ENCODE measurements around the gene SPTBN1.

DNA sequence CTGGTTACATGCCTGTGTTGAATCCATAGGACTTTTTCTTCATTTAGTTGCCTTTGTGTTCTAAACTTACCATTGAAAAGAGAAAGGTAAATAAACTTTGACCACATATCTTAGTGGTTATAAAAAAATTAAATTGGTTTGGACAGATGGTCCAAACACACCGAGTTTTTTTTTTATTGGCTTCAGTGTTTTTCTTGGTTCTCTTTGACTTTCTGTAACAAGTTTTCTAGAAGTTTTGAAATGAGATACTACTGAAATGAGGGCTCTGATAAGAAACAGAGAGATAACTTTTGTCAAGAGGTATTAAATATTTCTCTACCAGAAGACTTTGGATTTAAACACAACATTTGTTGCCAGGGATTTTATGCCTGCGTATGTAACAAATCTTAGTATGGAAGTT is 20.7 kb downstream of the SPTBN1 start:
- TF ChIP-seq, protein P1, sequence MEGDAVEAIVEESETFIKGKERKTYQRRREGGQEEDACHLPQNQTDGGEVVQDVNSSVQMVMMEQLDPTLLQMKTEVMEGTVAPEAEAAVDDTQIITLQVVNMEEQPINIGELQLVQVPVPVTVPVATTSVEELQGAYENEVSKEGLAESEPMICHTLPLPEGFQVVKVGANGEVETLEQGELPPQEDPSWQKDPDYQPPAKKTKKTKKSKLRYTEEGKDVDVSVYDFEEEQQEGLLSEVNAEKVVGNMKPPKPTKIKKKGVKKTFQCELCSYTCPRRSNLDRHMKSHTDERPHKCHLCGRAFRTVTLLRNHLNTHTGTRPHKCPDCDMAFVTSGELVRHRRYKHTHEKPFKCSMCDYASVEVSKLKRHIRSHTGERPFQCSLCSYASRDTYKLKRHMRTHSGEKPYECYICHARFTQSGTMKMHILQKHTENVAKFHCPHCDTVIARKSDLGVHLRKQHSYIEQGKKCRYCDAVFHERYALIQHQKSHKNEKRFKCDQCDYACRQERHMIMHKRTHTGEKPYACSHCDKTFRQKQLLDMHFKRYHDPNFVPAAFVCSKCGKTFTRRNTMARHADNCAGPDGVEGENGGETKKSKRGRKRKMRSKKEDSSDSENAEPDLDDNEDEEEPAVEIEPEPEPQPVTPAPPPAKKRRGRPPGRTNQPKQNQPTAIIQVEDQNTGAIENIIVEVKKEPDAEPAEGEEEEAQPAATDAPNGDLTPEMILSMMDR (IDR thresholded peaks at IDR 0.05) = no peak
- TF ChIP-seq POLR2A (IDR thresholded peaks at IDR 0.05) = no peak
